ENCODE measurements around the gene BMAL2.

DNA sequence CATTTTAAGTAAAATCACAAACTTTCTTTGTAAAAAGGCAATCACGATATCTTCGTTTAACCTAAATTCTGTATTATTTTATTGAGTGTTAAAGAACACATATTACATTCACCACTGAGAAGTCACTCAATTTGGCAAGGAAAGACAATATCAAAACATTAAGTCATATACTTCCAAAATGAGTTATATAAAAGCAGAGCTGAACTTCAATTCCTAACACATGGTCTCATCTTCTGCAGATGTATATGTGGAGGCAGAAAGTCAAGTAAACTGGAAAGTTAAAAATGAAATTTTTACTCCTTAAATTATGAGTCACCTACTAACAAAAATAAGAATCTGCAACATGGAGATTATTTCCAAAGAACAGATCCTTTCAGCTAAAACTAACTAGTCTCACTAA lies 28.7 kb downstream of the BMAL2 start:
- TF ChIP-seq, protein P1, sequence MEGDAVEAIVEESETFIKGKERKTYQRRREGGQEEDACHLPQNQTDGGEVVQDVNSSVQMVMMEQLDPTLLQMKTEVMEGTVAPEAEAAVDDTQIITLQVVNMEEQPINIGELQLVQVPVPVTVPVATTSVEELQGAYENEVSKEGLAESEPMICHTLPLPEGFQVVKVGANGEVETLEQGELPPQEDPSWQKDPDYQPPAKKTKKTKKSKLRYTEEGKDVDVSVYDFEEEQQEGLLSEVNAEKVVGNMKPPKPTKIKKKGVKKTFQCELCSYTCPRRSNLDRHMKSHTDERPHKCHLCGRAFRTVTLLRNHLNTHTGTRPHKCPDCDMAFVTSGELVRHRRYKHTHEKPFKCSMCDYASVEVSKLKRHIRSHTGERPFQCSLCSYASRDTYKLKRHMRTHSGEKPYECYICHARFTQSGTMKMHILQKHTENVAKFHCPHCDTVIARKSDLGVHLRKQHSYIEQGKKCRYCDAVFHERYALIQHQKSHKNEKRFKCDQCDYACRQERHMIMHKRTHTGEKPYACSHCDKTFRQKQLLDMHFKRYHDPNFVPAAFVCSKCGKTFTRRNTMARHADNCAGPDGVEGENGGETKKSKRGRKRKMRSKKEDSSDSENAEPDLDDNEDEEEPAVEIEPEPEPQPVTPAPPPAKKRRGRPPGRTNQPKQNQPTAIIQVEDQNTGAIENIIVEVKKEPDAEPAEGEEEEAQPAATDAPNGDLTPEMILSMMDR (IDR thresholded peaks at IDR 0.05), result no peak
- TF ChIP-seq POLR2A (IDR thresholded peaks at IDR 0.05), result no peak
